GM21367 (cell line): ENCODE results near the gene HLA-C.
"Not testable (repeated sequence)": the region's sequence is repeated elsewhere in the genome, so short reads cannot be mapped to it uniquely, and the experiment has no call there.

Experiments
- ATAC-seq: cut with Tn5 transposase; IDR thresholded peaks from one replicate; pipeline ENCODE4 v1.9.1; 2021; ENCODE audit not compliant: unreplicated experiment

The HLA-C gene

GRCh38 chr6:31270788-31271640 lies 878 bp downstream of the HLA-C start:
- ATAC-seq: no peak

GRCh38 chr6:31268836-31269235 lies 3.1 kb downstream of the HLA-C start:
- ATAC-seq: no peak

GRCh38 chr6:31268369-31268765 lies 3.5 kb downstream of the HLA-C start:
- ATAC-seq: no peak

- no peak for ATAC-seq
These were observed 4.1 kb downstream of the HLA-C start for GRCh38 chr6:31267651-31268368.

GRCh38 chr6:31266567-31267360 lies 5.1 kb downstream of the HLA-C start:
- ATAC-seq: no peak

- no peak for ATAC-seq
These were observed 6.0 kb downstream of the HLA-C start for GRCh38 chr6:31265926-31266325.

- not testable (repeated sequence) for ATAC-seq
These were observed 8.5 kb downstream of the HLA-C start for GRCh38 chr6:31263346-31263933.

- not testable (repeated sequence) for ATAC-seq
These were observed 11.9 kb downstream of the HLA-C start for GRCh38 chr6:31259995-31260394.

- ATAC-seq: no peak
These were observed 19.3 kb downstream of the HLA-C start for GRCh38 chr6:31252625-31253024.

GRCh38 chr6:31251261-31251660 lies 20.6 kb downstream of the HLA-C start:
- ATAC-seq: no peak

- no peak for ATAC-seq
These were observed 22.7 kb downstream of the HLA-C start for GRCh38 chr6:31249184-31249583.

- ATAC-seq: no peak
These were observed 24.1 kb downstream of the HLA-C start for GRCh38 chr6:31247813-31248212.

- ATAC-seq: no peak
These were observed 25.8 kb downstream of the HLA-C start for GRCh38 chr6:31246051-31246521.

GRCh38 chr6:31243508-31243907 lies 28.4 kb downstream of the HLA-C start:
- no peak for ATAC-seq

- no peak for ATAC-seq
These were observed 32.0 kb downstream of the HLA-C start for GRCh38 chr6:31239854-31240253.

- ATAC-seq: not testable (repeated sequence)
These were observed 37.8 kb downstream of the HLA-C start for GRCh38 chr6:31234101-31234500.

- no peak for ATAC-seq
These were observed 43.4 kb downstream of the HLA-C start for GRCh38 chr6:31228476-31228875.

GRCh38 chr6:31227143-31227542 lies 44.7 kb downstream of the HLA-C start:
- no peak for ATAC-seq

- ATAC-seq: no peak
These were observed 46.2 kb downstream of the HLA-C start for GRCh38 chr6:31225735-31226134.

GRCh38 chr6:31222496-31222895 lies 49.4 kb downstream of the HLA-C start:
- ATAC-seq: no peak
